MM.1S (cell line): ENCODE measurements around the gene SMARCD3.

Experiments
- EZH2 ChIP-seq: fragments of 300-600 bp; sonication (generic); optimal IDR thresholded peaks from 2 replicates; pipeline ENCODE3; 2017; ENCODE audit warnings: low read depth, mild to moderate bottlenecking, antibody characterized with exemption, low read length, mixed read lengths
- TF ChIP-seq, protein P1 (sequence below): fragments of 300-600 bp; sonication (generic); IDR thresholded peaks from 2 replicates; pipeline ENCODE4 v1.5.1; 2016; ENCODE audit warnings: antibody characterized with exemption, low read length, mixed read lengths

DNA sequence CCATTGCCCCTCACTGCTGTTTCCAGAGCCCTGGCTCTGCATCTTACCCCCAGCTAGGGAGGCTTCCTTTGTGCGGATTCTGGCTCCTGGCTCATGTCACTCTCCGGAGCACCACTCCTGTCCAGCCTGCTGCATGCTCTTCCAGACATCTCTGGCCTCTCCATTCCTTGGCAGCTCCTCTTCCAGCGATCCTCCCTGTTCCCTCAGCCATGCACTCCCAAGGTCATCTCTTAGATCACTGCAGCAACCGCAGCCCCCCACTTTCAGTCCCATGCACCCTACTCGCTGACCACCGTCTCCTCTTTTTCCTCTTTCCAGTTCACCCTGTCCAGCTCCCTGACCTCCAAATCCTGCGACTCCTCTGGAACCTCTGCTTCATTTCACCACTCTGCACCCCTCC is 6.9 kb upstream of the SMARCD3 start:
- TF ChIP-seq, protein P1, sequence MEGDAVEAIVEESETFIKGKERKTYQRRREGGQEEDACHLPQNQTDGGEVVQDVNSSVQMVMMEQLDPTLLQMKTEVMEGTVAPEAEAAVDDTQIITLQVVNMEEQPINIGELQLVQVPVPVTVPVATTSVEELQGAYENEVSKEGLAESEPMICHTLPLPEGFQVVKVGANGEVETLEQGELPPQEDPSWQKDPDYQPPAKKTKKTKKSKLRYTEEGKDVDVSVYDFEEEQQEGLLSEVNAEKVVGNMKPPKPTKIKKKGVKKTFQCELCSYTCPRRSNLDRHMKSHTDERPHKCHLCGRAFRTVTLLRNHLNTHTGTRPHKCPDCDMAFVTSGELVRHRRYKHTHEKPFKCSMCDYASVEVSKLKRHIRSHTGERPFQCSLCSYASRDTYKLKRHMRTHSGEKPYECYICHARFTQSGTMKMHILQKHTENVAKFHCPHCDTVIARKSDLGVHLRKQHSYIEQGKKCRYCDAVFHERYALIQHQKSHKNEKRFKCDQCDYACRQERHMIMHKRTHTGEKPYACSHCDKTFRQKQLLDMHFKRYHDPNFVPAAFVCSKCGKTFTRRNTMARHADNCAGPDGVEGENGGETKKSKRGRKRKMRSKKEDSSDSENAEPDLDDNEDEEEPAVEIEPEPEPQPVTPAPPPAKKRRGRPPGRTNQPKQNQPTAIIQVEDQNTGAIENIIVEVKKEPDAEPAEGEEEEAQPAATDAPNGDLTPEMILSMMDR = no peak
- TF ChIP-seq EZH2 = no peak
